ENCODE data around the gene ABHD18.

ABHD18 gene

DNA sequence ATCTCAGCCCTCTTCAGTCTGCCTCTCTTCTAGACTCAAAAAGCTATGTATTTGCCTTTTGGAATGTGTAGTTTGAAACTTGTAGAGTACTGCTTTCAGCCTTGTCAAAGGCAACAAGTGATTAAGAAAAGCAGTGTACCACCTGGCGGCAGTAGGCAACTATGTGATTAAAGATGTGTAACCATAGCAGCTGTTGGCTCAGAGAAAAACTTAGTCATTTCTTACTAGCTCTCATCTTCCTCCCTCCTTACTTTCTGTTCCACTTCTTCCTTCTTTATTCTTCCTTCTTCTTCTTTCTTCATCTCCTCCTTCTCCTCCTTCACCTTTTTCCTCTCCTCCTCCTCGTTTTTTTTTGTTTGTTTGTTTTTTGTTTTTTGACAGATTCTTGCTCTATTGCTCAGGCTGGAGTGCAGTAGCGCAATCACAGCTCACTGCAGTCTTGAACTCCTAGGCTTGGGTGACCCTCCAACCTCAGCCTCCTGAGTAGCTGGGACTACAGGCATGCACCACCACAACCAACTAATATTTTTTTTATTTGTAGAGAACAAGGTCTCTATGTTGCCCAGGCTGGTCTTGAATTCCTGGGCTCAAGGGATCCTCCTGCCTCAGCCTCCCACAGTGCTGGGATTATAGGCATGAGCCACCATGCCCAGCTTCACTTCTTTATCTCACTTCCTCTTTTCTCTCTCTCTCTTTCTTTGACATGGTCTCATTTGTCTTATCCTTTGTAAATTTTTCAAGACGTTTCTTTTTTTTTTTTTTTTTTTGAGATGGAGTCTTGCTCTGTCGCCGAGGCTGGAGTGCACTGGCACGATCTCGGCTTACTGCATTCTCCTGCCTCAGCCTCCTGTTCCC is 32.6 kb downstream of the ABHD18 start:
- no peak for DNase-seq
- H3K4me1 Mint-ChIP-seq = no peaks in the 10 kb centered on the region

DNA sequence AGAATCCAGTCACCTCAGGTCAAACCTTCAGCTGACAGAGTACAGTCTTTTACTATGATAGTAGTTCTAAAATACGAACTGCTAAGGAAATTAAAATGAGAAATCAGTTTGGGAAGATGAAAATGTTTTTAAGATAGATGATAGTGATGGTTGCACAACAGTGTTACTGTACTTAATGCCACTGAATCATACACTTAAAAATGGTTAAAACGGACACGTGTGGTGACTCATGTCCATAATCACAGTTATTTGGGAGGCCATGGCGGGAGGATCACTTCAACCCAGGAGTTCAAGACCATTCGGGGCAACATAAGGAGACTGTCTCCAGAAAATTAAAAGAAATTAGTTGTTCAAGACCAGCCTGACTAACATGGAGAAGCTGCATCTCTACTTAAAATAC is 41.4 kb downstream of the ABHD18 start:
- Mint-ChIP-seq H3K27me3 (ENCODE audit: low read depth, poor library complexity) (no peaks in the 10 kb centered on the region), H3K36me3 (ENCODE audit: low read depth) (peaks cover 54% of the 10 kb centered on the region), H3K9me3 (peaks cover 4% of the 10 kb centered on the region), H3K4me3 (no peak overlapping the region), H3K4me1 (no peaks in the 10 kb centered on the region), H3K27ac (no peak overlapping the region)
- DNase-seq = no peak
- TF ChIP-seq, protein P1, sequence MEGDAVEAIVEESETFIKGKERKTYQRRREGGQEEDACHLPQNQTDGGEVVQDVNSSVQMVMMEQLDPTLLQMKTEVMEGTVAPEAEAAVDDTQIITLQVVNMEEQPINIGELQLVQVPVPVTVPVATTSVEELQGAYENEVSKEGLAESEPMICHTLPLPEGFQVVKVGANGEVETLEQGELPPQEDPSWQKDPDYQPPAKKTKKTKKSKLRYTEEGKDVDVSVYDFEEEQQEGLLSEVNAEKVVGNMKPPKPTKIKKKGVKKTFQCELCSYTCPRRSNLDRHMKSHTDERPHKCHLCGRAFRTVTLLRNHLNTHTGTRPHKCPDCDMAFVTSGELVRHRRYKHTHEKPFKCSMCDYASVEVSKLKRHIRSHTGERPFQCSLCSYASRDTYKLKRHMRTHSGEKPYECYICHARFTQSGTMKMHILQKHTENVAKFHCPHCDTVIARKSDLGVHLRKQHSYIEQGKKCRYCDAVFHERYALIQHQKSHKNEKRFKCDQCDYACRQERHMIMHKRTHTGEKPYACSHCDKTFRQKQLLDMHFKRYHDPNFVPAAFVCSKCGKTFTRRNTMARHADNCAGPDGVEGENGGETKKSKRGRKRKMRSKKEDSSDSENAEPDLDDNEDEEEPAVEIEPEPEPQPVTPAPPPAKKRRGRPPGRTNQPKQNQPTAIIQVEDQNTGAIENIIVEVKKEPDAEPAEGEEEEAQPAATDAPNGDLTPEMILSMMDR (IDR thresholded peaks at IDR 0.05) = no peak

More for the DNA sequence above, 32.6 kb downstream of the ABHD18 start:
- peaks cover 53% of the 10 kb centered on the region for H3K9me3 Mint-ChIP-seq
- no peaks in the 10 kb centered on the region for H3K27me3 Mint-ChIP-seq (ENCODE audit: low read depth, poor library complexity)
- H3K36me3 Mint-ChIP-seq (ENCODE audit: low read depth) = peaks cover 87% of the 10 kb centered on the region
- no peak overlapping the region for H3K4me3 Mint-ChIP-seq
- H3K27ac Mint-ChIP-seq = peak overlapping the region; percentile 87
- TF ChIP-seq, protein P1 (IDR thresholded peaks at IDR 0.05) = no peak

DNA sequence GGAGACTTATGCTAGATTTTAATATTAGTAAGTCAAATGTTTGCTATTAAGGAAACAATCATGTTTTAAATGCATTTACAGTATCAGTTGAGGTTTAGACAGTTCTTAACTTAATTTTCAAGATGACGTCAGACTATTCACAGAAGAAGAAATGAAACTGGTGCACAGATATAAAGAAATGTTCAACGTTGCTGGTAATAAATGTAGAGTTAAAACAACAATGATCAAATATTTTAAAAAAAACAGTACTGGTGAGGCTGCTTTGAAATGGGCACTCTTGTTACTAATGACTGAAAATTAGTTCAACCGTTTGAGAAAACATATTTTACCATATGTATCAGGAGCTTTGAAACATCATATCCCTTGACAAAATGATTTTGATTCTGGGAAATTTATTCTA is 44.2 kb downstream of the ABHD18 start:
- no peak for DNase-seq
- TF ChIP-seq, protein P1 (IDR thresholded peaks at IDR 0.05) = no peak

DNA sequence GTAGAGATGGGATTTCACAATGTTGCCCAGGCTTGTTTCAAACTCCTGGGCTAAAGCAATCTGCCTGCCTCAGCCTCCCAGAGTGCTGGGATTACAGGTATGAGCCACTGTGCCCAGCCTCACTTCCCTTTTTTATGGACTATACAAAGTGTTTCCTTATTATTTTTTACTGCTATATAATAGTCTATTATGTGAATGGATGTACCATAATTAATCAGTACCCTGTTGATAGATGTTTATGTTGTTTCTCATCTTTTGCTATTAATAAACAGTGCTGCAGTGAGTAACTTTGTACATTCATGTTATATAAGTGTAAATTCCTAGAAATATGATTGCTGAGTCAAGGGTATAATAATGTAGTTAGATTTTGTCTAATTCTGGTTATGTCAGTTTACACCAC is 60.1 kb downstream of the ABHD18 start:
- Mint-ChIP-seq H3K4me3 (no peak overlapping the region), H3K27me3 (ENCODE audit: low read depth, poor library complexity) (no peaks in the 10 kb centered on the region), H3K27ac (no peak overlapping the region), H3K36me3 (ENCODE audit: low read depth) (peaks cover 59% of the 10 kb centered on the region), H3K4me1 (no peaks in the 10 kb centered on the region), H3K9me3 (peaks cover 8% of the 10 kb centered on the region)
- TF ChIP-seq, protein P1 (IDR thresholded peaks at IDR 0.05) = no peak
- DNase-seq = no peak

More for the DNA sequence above, 44.2 kb downstream of the ABHD18 start:
- Mint-ChIP-seq H3K4me1 (no peaks in the 10 kb centered on the region), H3K4me3 (no peak overlapping the region), H3K27me3 (ENCODE audit: low read depth, poor library complexity) (no peaks in the 10 kb centered on the region), H3K27ac (no peak overlapping the region), H3K9me3 (no peaks in the 10 kb centered on the region), H3K36me3 (ENCODE audit: low read depth) (peaks cover 56% of the 10 kb centered on the region)

DNA sequence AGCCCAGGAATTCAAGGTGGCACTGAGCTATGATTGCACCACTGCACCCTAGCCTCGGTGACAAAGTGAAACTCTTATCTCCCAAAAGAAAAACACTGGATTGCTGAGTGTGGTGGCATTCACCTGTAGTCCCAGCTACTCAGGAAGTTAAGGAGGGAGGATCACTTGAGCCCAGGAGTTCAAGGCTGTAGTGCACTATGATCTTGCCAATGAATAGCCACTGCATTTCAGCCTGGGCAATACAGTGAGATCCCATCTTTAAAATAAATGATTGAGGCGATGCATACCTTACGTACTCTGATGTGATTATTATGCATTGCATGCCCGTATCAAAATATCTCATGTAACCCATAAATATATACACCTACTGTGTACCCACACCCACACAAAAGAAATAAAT is 64.7 kb downstream of the ABHD18 start:
- H3K4me1 Mint-ChIP-seq = no peaks in the 10 kb centered on the region
- DNase-seq = no peak
- H3K9me3 Mint-ChIP-seq = no peaks in the 10 kb centered on the region
- H3K27ac Mint-ChIP-seq = no peak overlapping the region
- H3K36me3 Mint-ChIP-seq (ENCODE audit: low read depth) = peaks cover 47% of the 10 kb centered on the region
- H3K27me3 Mint-ChIP-seq (ENCODE audit: low read depth, poor library complexity) = no peaks in the 10 kb centered on the region
- no peak overlapping the region for H3K4me3 Mint-ChIP-seq
- TF ChIP-seq, protein P1 (IDR thresholded peaks at IDR 0.05) = no peak

All from nephron progenitor cell (in vitro differentiated cells).